Stomach (tissue), 4 donors: ENCODE measurements around the gene SCFD2.

Experiments used
- CTCF ChIP-seq, 7 experiments: fragments of 450-650 bp in 4 of 7; fragments of 200-600 bp in 3 of 7; sonication (generic) in 3 of 7; IDR thresholded peaks; one replicate each; pipeline ENCODE4 v1.5.1; 2016 to 2019; ENCODE audit warnings: antibody characterized with exemption in 7 of 7, control low read depth in 2 of 7, mild to moderate bottlenecking in 1 of 7
- POLR2A ChIP-seq, 4 donors: fragments of 450-650 bp; IDR thresholded peaks; one replicate each; pipeline ENCODE4 v1.6.1; 2016; ENCODE audit warnings: antibody characterized with exemption in 4 of 4, control low read depth in 2 of 4, mild to moderate bottlenecking in 1 of 4, moderate library complexity in 1 of 4
- POLR2AphosphoS5 ChIP-seq, 3 donors: sonication (generic); formaldehyde crosslinking; IDR thresholded peaks; one replicate each; pipeline ENCODE4 v1.6.1; 2016; ENCODE audit warnings: antibody characterized with exemption in 3 of 3

GRCh38 chr4:53010318-53010717 lies 355.5 kb downstream of the SCFD2 start:
- TF ChIP-seq POLR2AphosphoS5 (IDR thresholded peaks at IDR 0.05) (peak in 2 of 3 donors; percentile 49 to 59), CTCF (IDR thresholded peaks at IDR 0.05) (no peak), POLR2A (IDR thresholded peaks at IDR 0.05) (no peak)
